Activated CD4-positive, alpha-beta T cell treated with anti-CD3 and anti-CD28 coated beads, Interleukin-2, amount 50 U/mL, for 1 hour (primary cell): ENCODE measurements around the gene ATXN1.

ENCODE experiments used
- DNase-seq: peaks from one replicate; pipeline ENCODE4 v3.0.0-alpha.2; 2020

ATXN1 gene

GRCh38 chr6:16519265-16520242, 241.7 kb downstream of the ATXN1 start:
- no peak for DNase-seq

GRCh38 chr6:16518265-16518664, 243.0 kb downstream of the ATXN1 start:
- DNase-seq = no peak

- peak; percentile 15 for DNase-seq
These were observed 247.0 kb downstream of the ATXN1 start for GRCh38 chr6:16514249-16514648.

GRCh38 chr6:16512544-16513290, 248.5 kb downstream of the ATXN1 start:
- no peak for DNase-seq

- peak; percentile 40 for DNase-seq
These were observed 249.4 kb downstream of the ATXN1 start for GRCh38 chr6:16511723-16512489.

GRCh38 chr6:16511040-16511660, 250.1 kb downstream of the ATXN1 start:
- DNase-seq = no peak

- no peak for DNase-seq
These were observed 251.0 kb downstream of the ATXN1 start for GRCh38 chr6:16510245-16510644.

- DNase-seq = no peak
These were observed 252.3 kb downstream of the ATXN1 start for GRCh38 chr6:16508959-16509358.

- no peak for DNase-seq
These were observed 255.4 kb downstream of the ATXN1 start for GRCh38 chr6:16505711-16506357.

GRCh38 chr6:16504609-16505008, 256.7 kb downstream of the ATXN1 start:
- DNase-seq = no peak

GRCh38 chr6:16503970-16504415, 257.3 kb downstream of the ATXN1 start:
- no peak for DNase-seq

GRCh38 chr6:16503241-16503775, 258.0 kb downstream of the ATXN1 start:
- DNase-seq = no peak

GRCh38 chr6:16498957-16499356, 262.3 kb downstream of the ATXN1 start:
- DNase-seq = no peak

GRCh38 chr6:16498237-16498636, 263.0 kb downstream of the ATXN1 start:
- DNase-seq = no peak

- DNase-seq = no peak
These were observed 264.1 kb downstream of the ATXN1 start for GRCh38 chr6:16496991-16497801.

GRCh38 chr6:16496210-16496609, 265.1 kb downstream of the ATXN1 start:
- DNase-seq = no peak

GRCh38 chr6:16494793-16495192, 266.5 kb downstream of the ATXN1 start:
- DNase-seq = no peak

GRCh38 chr6:16493802-16494201, 267.5 kb downstream of the ATXN1 start:
- DNase-seq = no peak

- no peak for DNase-seq
These were observed 268.1 kb downstream of the ATXN1 start for GRCh38 chr6:16493112-16493511.

GRCh38 chr6:16491666-16492313, 269.5 kb downstream of the ATXN1 start:
- DNase-seq = no peak
